Measurements from ENCODE around the gene NDUFB10.

DNA sequence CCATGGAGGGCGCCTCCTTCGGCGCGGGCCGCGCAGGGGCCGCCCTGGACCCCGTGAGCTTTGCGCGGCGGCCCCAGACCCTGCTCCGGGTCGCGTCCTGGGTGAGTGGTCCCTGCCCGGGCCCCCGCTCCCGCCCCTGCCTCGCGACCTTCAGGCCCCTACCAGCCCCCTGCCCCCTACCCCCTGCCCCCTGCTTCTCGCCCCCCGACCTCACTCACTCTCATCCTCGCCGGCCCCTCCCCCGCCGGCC lies 30.7 kb downstream of the NDUFB10 start:
- TF ChIP-seq EZH2 (IDR thresholded peaks at IDR 0.05; ENCODE audit: borderline replicate concordance, low read depth, low read length, severe bottlenecking), result no peak
- TF ChIP-seq, protein P1, sequence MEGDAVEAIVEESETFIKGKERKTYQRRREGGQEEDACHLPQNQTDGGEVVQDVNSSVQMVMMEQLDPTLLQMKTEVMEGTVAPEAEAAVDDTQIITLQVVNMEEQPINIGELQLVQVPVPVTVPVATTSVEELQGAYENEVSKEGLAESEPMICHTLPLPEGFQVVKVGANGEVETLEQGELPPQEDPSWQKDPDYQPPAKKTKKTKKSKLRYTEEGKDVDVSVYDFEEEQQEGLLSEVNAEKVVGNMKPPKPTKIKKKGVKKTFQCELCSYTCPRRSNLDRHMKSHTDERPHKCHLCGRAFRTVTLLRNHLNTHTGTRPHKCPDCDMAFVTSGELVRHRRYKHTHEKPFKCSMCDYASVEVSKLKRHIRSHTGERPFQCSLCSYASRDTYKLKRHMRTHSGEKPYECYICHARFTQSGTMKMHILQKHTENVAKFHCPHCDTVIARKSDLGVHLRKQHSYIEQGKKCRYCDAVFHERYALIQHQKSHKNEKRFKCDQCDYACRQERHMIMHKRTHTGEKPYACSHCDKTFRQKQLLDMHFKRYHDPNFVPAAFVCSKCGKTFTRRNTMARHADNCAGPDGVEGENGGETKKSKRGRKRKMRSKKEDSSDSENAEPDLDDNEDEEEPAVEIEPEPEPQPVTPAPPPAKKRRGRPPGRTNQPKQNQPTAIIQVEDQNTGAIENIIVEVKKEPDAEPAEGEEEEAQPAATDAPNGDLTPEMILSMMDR (IDR thresholded peaks at IDR 0.05; ENCODE audit: borderline replicate concordance, extremely low read depth, low read length, poor library complexity, severe bottlenecking), result no peak
